Measurements from ENCODE around the gene FOXO3.

Gene FOXO3

DNA sequence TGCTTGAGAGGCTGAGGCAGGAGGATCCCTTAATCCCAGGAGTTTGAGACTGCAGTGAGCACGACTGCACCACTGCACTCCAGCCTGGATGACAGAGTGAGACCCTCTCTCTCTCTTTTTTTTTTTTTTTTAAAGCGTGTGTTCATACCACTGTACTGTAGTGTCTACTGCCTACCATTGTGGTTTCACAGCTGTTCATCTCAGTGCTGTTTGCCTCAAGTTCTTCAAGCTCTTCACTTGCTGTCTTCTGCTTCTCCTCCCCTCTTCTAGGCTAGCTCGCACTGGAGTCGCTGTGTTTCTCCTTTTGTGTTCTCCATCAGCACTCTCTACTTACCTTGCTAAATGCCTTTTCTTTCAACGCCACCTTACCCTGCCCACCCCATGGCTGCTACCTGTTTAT, 7.4 kb downstream of the FOXO3 start:
- DNase-seq (ENCODE audit: low read depth): no peak
- TF ChIP-seq, protein P1, sequence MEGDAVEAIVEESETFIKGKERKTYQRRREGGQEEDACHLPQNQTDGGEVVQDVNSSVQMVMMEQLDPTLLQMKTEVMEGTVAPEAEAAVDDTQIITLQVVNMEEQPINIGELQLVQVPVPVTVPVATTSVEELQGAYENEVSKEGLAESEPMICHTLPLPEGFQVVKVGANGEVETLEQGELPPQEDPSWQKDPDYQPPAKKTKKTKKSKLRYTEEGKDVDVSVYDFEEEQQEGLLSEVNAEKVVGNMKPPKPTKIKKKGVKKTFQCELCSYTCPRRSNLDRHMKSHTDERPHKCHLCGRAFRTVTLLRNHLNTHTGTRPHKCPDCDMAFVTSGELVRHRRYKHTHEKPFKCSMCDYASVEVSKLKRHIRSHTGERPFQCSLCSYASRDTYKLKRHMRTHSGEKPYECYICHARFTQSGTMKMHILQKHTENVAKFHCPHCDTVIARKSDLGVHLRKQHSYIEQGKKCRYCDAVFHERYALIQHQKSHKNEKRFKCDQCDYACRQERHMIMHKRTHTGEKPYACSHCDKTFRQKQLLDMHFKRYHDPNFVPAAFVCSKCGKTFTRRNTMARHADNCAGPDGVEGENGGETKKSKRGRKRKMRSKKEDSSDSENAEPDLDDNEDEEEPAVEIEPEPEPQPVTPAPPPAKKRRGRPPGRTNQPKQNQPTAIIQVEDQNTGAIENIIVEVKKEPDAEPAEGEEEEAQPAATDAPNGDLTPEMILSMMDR (conservative IDR thresholded peaks at IDR 0.05; ENCODE audit: low read depth, low read length): no peak
- H3K4me3 ChIP-seq (ENCODE audit: low read length): no peak overlapping the region

DNA sequence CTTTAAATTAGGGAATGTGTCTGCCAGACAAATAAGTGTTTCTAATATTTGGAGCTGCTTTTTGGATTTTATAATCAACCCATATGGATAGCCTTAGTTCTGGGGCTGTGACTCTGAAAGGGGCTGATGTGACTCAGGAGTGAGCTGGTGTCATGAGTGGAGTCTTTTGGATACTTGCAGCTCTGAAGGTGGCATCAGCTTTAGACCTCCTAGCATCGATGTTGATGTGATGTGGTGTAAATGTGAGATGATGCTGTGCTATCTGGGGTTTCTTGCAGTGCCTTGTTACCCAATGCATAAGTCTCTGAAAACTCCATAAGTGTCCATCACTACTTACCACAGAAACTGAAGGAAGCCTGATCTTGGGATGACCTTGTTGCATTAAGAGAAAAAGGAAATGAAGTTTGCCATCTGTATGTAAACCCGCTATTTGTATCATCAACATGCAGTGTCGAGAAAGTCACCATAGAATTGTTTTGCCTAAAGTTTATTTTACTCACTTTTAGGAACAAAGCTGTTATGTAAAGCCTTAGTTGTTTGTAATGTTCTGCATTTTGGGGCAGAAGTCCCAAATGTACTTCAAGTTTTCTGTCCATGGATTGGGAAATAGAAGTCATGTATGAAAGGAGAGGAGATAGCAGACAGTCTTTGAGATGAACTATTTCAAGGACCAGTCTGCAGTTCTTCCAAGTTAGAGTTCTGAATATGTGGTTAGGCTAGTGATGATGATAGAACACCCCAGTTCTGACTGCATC, 8.0 kb downstream of the FOXO3 start:
- H3K4me3 ChIP-seq (ENCODE audit: low read length): no peak overlapping the region
- no peak for DNase-seq (ENCODE audit: low read depth)
- TF ChIP-seq, protein P1 (conservative IDR thresholded peaks at IDR 0.05; ENCODE audit: low read depth, low read length): no peak

DNA sequence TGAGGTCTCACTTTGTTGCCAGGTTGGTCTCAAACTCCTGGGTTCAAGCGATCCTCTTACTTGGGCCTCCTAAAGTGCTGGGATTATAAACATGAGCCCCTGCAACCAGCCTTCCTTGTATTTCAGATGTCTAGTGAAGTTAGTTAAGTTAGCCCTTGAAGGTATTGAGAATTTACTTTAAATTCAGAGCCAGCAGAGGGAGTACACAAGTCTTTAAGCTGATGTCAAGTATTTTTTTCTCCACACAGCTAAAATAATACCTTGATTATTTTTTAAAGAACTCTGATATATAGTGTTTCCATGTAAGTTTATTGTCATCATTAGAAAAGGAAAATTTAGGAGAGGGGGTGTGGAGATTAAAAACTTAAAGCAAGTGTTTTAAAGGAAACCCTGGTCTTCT, 9.8 kb downstream of the FOXO3 start:
- no peak overlapping the region for H3K4me3 ChIP-seq (ENCODE audit: low read length)
- TF ChIP-seq, protein P1 (conservative IDR thresholded peaks at IDR 0.05; ENCODE audit: low read depth, low read length): peak; percentile 21
- DNase-seq (ENCODE audit: low read depth): no peak

DNA sequence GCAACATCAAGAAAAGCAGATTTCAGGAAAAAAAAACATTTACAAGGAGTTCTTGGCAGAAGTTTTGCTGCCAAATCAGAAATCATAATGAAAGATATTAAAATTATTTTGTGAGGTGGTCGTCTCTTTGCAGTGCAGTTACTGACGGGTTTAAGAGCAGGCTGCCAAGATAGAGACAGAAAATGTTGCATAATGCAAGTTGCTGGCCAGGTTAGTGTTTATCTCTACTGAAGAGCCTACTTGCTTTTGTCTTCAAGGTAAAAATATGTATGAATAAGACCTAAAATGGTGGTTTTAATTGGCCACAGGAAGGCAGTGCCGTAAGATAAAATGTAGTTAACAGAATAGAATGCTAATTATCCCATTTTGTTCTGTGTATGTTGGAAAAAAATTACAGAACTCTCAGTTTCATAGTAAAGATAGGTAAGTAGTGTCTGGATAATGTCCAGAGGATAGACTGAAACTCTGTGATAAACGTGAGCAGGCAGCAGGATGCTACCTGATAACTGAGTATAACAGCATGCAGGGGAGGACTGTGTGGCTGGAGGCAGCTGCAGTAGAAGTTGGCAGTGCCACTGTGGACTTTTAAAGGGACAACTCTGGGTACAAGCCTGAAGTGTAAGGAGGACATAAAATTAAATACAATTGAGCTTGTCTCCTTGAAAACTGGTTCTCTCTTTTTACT, 13.9 kb downstream of the FOXO3 start:
- TF ChIP-seq, protein P1 (conservative IDR thresholded peaks at IDR 0.05; ENCODE audit: low read depth, low read length): no peak
- no peak overlapping the region for H3K4me3 ChIP-seq (ENCODE audit: low read length)
- DNase-seq (ENCODE audit: low read depth): no peak

DNA sequence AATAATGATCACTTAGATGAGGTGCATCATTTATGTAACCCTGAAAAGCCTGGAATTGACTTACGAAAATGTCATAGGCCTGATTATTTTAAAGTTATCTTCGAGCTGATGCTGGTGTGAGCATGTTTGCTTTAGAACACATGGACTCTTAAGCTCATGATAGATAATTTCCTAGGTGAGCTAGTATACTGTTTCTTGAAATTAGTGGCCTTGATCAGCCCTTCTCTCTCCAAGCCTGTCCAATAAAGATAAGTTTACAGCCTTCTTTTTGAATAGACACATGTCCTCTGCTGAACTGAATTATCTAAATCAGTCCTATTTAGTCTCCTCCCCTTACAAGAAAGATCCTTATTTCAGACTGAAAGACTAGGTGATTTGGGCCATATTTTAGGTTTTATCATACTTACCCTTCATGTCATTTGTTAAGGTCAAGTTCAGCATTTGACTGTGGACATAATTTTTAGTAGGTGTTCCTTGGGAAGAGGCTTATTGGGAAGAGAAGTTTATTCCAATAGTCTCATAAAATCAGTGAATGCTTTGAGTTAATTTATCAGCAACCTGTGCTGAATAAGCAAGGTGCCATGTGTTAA, 15.3 kb downstream of the FOXO3 start:
- TF ChIP-seq, protein P1 (conservative IDR thresholded peaks at IDR 0.05; ENCODE audit: low read depth, low read length): no peak
- DNase-seq (ENCODE audit: low read depth): no peak
- H3K4me3 ChIP-seq (ENCODE audit: low read length): no peak overlapping the region

DNA sequence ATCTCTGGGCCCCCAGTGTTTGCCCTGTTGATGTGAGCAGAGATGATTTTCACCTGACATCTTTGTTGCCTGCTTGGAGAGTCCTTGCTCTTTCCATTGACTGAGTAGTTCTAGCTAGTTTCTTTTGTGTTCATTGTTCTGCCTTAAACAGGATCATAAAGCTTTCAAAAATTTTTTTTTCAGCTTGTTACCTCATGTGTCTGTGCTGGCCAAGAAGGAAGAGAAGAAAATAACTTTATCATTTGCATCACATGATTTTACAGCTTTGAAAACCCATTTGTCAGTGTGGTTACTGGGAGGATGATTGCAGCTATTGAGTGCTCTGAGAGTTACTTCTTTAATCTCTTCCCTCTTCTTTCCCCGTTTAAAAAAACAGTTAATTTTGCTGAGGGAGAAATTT, 16.0 kb downstream of the FOXO3 start:
- DNase-seq (ENCODE audit: low read depth): no peak
- no peak overlapping the region for H3K4me3 ChIP-seq (ENCODE audit: low read length)
- TF ChIP-seq, protein P1 (conservative IDR thresholded peaks at IDR 0.05; ENCODE audit: low read depth, low read length): no peak

All from retinal pigment epithelial cell (primary cell).